Ovary (tissue), 3 donors: ENCODE data around the gene SPACDR.

Source experiments
- CTCF ChIP-seq, 3 donors: fragments of 450-650 bp in 2 of 3; fragments of 200-600 bp in 1 of 3; IDR thresholded peaks; one replicate each; pipeline versions ENCODE4 v1.5.1 to v1.8.0; 2016 to 2022; ENCODE audit warnings: antibody characterized with exemption in 3 of 3, mild to moderate bottlenecking in 1 of 3
- EP300 ChIP-seq: sonication (generic); formaldehyde crosslinking; IDR thresholded peaks from one replicate; pipeline ENCODE4 v1.6.1; 2017; ENCODE audit warnings: antibody characterized with exemption
- donor health status: DM: no; HTN: no; CAD: no.

GRCh38 chr7:100446040-100446439, 18.0 kb downstream of the SPACDR start:
- TF ChIP-seq CTCF (IDR thresholded peaks at IDR 0.05), result no peak
- TF ChIP-seq EP300, result no peak
